ENCODE data around the gene AHCYL1.

Gene AHCYL1

GRCh38 chr1:110055493-110056284 lies 71.1 kb downstream of the AHCYL1 start:
- Histone ChIP-seq H3K9me3 (no peaks in the 10 kb centered on the region), H3K4me1 (peaks cover 0 to 5% (median 0%) of the 10 kb centered on the region in 4 donors), H3K27ac (no peak overlapping the region), H3K4me3 (no peak overlapping the region), H3K27me3 (no peaks in the 10 kb centered on the region), H3K36me3 (peaks cover 57 to 90% (median 75%) of the 10 kb centered on the region in 3 donors)
- DNase-seq, result no peak
- no peak for TF ChIP-seq CTCF (IDR thresholded peaks at IDR 0.05)
- intact Hi-C loops (cut with DNase I; ENCODE audit: low total_unique reads), result no loop called here

- Histone ChIP-seq H3K36me3 (peaks cover 57 to 90% (median 69%) of the 10 kb centered on the region in 3 donors), H3K9me3 (no peaks in the 10 kb centered on the region), H3K27me3 (no peaks in the 10 kb centered on the region), H3K27ac (no peak overlapping the region), H3K4me3 (no peak overlapping the region), H3K4me1 (peaks cover 0 to 5% (median 0%) of the 10 kb centered on the region in 4 donors)
- no peak for TF ChIP-seq CTCF (IDR thresholded peaks at IDR 0.05)
- intact Hi-C loops (cut with DNase I; ENCODE audit: low total_unique reads), result no loop called here
- no peak for DNase-seq
Measured at GRCh38 chr1:110056285-110056683, 71.7 kb downstream of the AHCYL1 start.

- no peak overlapping the region for H3K4me3 ChIP-seq
- DNase-seq, result no peak
- H3K36me3 ChIP-seq, result peaks cover 57 to 90% (median 64%) of the 10 kb centered on the region in 3 donors
Measured at GRCh38 chr1:110056776-110057175, 72.2 kb downstream of the AHCYL1 start.

GRCh38 chr1:110057963-110058518 lies 73.5 kb downstream of the AHCYL1 start:
- Histone ChIP-seq H3K27me3 (no peaks in the 10 kb centered on the region), H3K4me1 (peaks cover 0 to 5% (median 0%) of the 10 kb centered on the region in 4 donors), H3K27ac (no peak overlapping the region), H3K9me3 (no peaks in the 10 kb centered on the region), H3K36me3 (peaks cover 50 to 82% (median 51%) of the 10 kb centered on the region in 3 donors), H3K4me3 (no peak overlapping the region)
- TF ChIP-seq CTCF (IDR thresholded peaks at IDR 0.05), result no peak
- no peak for DNase-seq
- intact Hi-C loops (cut with DNase I; ENCODE audit: low total_unique reads), result no loop called here

More at GRCh38 chr1:110056776-110057175, 72.2 kb downstream of the AHCYL1 start:
- no peak overlapping the region for H3K27ac ChIP-seq
- H3K4me1 ChIP-seq, result peaks cover 0 to 5% (median 0%) of the 10 kb centered on the region in 4 donors
- intact Hi-C loops (cut with DNase I; ENCODE audit: low total_unique reads), result no loop called here
- H3K9me3 ChIP-seq, result no peaks in the 10 kb centered on the region
- no peaks in the 10 kb centered on the region for H3K27me3 ChIP-seq
- TF ChIP-seq CTCF (IDR thresholded peaks at IDR 0.05), result no peak

- intact Hi-C loops (cut with DNase I; ENCODE audit: low total_unique reads), result no loop called here
- no peak for DNase-seq
- H3K9me3 ChIP-seq, result no peaks in the 10 kb centered on the region
- TF ChIP-seq CTCF (IDR thresholded peaks at IDR 0.05), result no peak
- H3K4me3 ChIP-seq, result no peak overlapping the region
- peaks cover 44 to 76% (median 46%) of the 10 kb centered on the region in 3 donors for H3K36me3 ChIP-seq
- no peaks in the 10 kb centered on the region for H3K27me3 ChIP-seq
- no peak overlapping the region for H3K27ac ChIP-seq
- H3K4me1 ChIP-seq, result peaks cover 0 to 5% (median 0%) of the 10 kb centered on the region in 4 donors
Measured at GRCh38 chr1:110058591-110058990, 74.0 kb downstream of the AHCYL1 start.
